B cell (primary cell): Measurements from ENCODE around the gene PSMG4.

Experiments
- EZH2 ChIP-seq: IDR thresholded peaks from 2 replicates; pipeline ENCODE4 v1.6.1; 2012; ENCODE audit warnings: borderline replicate concordance, low read depth, mild to moderate bottlenecking, moderate library complexity, low read length; ENCODE audit not compliant: insufficient read depth, poor library complexity, severe bottlenecking
- TF ChIP-seq, protein P1 (sequence below): fragments of 200-600 bp; IDR thresholded peaks from one replicate; pipeline ENCODE4 v1.8.0; 2022; ENCODE audit warnings: antibody characterized with exemption, mild to moderate bottlenecking

DNA sequence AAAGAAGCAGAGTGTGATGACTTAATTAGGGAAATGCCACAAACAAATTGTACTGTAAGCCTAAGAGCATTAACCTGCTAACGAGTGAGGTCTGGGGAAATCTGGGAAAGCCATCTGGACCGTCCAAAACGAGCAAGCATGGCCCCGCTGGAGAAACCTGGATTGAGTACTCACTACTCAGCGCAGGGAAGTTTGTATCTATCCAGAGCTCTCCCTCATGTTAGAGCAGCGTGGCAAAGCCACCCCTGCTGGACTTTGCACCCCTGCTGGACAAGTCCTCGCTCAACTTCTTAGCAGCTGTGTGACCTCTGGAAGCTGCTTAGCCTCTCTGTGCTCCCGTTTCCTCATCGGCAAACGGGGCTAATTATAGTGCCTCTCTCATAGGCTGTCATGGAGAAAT is 37.3 kb downstream of the PSMG4 start:
- TF ChIP-seq, protein P1, sequence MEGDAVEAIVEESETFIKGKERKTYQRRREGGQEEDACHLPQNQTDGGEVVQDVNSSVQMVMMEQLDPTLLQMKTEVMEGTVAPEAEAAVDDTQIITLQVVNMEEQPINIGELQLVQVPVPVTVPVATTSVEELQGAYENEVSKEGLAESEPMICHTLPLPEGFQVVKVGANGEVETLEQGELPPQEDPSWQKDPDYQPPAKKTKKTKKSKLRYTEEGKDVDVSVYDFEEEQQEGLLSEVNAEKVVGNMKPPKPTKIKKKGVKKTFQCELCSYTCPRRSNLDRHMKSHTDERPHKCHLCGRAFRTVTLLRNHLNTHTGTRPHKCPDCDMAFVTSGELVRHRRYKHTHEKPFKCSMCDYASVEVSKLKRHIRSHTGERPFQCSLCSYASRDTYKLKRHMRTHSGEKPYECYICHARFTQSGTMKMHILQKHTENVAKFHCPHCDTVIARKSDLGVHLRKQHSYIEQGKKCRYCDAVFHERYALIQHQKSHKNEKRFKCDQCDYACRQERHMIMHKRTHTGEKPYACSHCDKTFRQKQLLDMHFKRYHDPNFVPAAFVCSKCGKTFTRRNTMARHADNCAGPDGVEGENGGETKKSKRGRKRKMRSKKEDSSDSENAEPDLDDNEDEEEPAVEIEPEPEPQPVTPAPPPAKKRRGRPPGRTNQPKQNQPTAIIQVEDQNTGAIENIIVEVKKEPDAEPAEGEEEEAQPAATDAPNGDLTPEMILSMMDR = no peak
- no peak for TF ChIP-seq EZH2
